Stimulated activated CD4-positive, alpha-beta T cell treated with anti-CD3 and anti-CD28 coated beads, Interleukin-1b, Interleukin-23, amount 100 ng/mL, for 4 hours (primary cell): ENCODE data around the gene FAM124B.

Experiments used
- DNase-seq, 2 donors: peaks; one replicate each; pipeline ENCODE4 v3.0.0-alpha.2; 2020; ENCODE audit warnings: low read depth in 2 of 2

The FAM124B gene, protein sequence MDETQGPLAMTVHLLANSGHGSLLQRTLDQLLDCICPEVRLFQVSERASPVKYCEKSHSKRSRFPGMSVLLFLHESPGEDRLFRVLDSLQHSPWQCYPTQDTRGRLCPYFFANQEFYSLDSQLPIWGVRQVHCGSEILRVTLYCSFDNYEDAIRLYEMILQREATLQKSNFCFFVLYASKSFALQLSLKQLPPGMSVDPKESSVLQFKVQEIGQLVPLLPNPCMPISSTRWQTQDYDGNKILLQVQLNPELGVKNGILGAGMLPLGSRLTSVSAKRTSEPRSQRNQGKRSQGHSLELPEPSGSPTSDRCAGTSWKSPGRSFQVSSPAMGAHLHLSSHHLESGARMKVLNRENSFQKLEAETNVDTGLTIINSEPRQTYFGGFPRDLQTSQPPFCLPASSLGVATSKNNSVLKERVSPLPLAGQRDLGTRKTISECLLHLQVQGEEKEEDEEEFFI

DNA sequence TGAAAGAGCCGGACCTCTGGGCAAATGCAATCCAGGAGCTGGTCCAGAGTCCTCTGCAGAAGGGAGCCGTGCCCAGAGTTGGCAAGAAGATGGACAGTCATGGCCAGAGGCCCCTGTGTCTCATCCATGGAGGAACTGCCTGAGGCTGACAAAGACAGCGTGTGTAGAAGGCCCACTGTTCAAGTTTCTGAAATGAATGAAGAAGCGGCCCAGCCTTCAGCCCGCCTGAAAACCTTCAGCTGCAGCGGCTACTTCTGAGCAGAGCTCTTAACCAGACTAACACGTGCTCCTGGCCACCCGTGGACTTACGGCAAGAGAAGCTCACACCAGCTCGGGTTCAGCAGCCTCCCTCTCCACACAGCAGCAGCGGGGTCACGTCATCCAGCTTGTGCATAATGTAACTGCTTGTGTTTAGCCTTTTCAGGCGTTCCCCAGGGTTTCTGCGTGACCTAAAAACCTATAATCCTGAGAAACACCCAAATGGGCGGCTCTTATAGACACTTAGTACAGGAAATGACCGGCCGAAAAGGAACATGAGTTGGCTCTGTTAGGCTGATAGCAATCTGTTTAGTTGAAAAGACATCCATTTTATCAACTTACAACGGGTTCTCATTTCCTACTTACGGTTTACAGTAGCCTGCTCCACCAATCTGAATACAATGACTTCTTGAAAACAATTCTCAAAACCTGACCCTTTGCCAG lies at the start of gene FAM124B:
Gene FAM124B, minus strand, starts transcription at position 467 of the 702 bp plus-strand sequence. Its CDS starts 339 bp downstream, at position 128.
- DNase-seq: peak in 1 of 2 donors; percentile 3

DNA sequence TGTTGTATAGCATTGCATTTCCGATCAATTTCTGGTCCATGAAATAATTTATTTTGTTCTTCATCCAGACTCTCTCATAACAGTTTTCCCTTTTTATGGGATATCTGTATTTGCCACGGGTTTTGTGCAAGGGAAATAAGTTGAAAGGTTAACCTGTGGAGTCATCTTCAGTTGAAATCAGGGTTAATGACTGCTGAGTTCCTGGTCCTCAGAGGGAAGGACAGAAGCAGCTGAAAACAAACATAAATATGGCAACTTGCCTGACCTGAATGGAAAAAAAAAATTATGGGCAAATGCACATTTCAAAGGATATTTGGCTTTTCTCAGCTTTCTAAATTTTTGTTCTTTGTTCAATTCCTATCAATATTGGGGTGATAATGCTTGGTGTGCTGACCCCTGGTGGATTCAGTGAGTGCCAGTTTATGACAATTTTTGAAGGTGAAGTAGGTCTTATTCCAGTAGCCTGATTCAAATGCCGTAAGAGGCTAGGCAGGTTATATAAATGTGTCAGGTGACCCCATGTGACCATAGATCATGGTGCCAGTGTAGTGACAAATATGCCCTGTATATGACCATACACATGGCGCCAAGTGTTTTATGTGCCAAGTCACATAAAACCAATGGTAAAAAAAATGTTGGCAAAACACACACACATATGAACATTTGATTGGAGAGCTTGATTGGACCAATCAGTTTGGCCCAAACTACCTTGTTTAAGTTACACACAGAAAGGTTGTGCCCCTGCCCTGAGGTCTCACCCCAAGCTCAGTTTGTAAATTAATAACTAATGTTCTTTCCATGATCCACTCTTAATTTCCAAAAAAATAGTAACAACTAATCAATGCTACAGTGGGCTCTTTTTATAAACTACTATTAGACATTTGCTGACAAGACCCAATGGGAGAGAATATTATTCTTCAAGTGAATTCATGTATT lies 47.6 kb upstream of the FAM124B start:
- DNase-seq: no peak

DNA sequence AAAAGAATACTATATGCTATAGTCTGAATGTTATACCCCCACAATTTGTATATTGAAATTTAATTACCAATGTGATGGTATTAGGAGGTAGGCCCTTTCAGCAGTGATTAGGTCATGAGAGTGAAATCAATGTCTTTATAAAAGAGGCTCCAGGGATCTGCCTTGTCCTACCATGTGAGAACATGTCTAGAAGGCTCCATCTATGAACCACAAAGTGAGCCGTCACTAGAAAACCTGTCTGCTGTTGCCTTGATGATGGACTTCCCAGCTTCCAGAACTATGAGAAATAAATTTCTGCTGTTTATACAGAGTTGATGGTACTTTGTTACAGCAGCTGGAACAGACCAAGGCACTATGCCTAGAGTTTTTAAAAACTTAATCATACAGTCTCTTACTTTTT lies 46.3 kb upstream of the FAM124B start:
- DNase-seq: no peak

DNA sequence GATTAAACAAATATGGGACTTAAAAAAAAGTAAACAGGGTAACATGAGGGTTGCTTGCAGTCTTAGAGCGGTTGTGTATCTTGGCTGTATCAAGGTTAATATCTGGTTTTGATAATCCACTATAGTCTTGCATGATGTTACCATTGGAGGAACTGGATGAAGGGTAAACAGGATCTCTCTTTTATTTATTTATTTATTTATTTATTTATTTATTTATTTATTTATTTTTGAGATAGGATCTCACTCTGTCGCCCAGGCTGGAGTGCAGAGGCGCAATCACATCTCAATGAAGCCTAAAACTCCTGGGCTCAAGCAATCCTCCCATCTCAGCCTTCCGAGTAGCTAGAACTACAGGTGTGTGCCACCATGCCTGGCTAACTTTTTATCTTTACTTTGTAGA lies 42.9 kb upstream of the FAM124B start:
- DNase-seq: no peak

DNA sequence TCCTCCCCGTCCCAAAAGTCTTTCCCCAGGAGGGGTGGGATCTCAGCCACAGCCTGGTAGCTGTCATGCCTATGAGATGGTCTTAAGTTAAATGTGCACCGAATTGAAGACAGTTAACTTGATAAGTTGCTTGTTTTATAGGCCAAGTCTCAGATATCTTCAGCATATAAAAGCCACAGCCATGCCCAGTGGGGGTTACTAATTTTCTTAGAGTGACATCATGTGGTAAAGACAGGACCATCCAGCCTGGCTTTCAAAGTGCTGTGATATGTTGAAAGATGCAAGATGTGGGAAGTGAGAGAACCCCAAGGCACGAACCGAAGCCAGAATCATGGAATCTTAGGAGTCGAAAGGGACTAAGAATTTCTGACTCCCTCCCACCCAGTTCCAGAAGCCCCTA lies 42.1 kb upstream of the FAM124B start:
- DNase-seq: no peak

DNA sequence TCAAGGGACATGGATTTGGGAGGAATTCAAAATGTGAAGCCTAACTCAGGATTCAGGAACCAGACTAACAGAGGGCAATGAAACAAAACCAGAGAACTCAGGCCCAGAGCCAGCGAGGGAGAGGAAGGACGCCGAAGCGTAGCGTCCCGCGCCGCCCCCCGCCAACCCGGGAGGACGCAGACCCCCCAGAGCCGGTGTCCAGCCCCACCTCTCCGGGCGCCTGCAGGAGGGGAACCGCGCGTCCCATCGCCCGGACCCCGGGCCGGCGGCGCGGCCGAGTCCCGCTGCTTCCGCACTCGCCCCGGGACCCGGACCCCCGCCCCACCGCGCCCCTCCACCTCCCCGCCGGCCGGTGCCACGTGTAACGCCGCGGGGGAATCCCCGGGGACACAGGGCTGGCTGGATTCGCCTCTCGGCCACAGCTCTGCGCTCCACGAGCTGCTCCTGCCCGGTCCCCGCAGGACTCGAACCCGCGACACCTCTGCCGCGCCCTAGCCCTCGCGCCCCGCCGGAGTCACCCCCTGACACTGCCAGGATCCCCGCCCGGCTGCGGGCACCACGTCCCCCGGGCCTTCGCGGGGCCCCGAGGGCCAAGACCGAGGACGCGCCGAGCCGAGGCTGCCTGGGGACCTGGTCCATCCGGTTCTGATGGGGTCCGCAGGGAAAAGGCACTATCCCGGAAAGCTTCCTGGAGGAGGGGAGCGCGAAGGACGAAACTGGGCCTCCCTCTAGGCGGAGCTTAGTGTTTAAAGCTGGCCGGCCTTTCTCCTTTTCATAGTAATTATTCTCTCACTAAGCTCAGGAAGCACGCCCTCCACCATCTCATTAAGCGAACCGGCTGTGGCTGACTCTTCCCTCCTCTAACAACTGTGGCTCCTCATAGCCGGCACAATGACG lies 40.4 kb upstream of the FAM124B start:
- no peak for DNase-seq

DNA sequence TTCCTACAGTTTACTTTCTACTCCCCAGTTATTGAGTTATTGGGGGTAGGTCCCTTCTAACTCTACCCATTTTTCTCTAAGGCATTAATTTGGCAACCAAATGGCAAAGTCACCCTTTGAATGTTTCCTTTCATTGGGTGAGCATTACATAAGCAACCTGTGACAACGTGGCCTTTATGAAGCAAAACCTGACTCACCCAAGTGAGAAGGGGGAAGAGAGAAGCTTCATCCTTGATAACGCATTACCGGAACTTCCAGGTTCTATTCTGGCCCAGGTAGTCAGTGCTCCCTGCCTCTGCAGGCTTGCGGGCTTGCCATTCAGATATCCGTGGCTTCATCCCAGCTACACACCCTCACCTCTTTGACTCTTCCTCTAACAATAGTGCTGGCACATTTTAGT lies 39.1 kb upstream of the FAM124B start:
- no peak for DNase-seq

DNA sequence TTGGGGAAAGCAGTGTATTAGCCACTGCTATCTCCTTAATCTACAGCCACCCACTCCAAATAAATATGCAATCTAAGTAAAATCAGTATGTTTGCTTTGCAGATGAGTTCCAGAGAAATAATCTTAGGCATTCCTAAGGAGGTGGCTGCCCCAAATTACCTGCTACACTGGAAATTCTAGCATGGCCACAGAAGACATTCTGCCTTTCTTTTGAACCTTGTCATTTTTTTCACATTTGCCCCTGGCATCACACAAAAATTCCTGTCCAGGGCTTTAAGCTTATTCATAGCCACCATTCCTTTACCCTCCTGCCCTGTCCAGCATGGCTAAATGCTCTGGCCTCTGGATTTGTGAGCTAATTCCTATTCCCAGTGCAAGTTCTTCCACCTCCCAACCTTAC lies 36.8 kb upstream of the FAM124B start:
- DNase-seq: no peak

DNA sequence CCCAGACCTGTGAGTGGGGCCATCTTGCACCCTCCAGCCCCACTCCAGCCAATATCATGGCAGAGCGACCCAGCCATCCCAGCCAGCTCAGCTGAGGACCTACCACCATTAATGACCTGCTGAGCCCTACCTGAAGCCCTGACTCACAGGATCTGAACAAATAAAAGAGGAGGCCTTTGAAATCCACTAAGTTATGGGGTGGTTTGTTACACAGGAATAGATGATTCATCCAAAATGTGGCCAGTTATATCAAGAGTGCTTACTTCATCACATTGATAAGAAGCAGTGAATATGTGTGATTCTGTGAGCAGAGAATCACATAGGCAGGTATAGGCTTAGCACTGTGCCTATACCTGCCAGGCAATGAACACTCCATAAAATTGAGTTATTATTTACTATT lies 34.7 kb upstream of the FAM124B start:
- no peak for DNase-seq

DNA sequence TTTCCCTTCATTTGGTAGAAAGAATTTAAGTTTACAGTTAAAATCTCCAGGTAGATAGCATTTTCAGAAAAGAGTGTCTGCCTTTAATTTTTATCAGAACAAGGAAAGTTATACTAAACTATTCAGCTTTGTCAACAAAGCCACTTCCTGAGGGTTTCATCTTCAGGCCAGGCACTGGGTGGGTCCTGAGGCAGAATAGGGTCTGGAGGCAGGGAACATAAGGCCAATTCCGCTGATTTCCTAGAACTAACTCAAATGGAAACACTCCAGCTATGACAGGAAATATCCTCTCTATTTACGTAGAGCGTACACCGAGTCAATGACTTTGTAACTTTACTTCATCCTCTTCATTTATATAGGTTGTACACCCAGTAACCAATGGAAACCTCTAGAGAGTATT lies 32.7 kb upstream of the FAM124B start:
- DNase-seq: no peak

DNA sequence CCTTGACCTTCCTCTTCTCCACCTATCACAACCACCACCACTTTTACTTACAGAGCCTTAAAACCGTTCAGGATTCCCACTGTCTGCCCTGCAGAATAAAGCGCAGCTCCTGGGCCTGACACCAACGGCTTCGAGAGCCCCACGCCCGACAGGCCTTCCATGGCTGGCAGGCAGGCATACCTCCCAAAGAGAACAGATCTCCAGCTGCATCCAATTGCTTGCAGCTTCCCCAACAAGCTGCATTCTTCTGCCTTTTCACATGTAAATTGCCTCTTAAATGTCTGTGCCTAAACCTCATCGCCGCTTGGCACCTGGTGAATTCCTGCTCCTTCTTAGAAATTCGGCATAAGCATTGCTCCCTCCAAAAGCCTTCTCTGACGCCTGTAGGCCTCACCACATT lies 31.5 kb upstream of the FAM124B start:
- DNase-seq: no peak

DNA sequence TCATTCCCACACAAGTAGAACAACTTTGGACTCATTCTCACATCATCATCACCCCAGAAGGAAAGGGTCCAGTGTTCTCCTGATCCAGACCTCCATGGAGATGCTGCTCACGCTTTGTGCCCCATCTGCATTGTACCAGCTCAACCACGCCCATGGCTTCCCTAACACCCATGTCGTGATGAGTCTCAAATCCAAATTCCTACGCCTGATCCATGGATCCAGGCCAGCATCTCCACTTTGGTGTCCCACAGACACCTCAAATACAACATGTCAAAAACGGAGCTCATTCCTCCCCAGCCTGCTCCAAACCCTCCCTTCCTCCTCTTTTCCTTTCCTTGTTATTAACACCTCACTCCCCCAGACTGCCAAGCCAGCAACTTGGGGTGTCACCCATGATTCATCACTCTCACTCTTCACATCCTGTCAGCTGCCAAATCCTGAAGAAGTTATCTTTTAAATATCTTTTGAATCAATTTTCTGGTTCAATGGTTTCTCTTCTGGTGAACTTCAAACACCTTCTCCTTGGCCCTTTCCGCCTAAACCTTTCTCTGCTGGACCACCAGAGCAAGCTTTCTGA lies 30.2 kb upstream of the FAM124B start:
- DNase-seq: no peak

DNA sequence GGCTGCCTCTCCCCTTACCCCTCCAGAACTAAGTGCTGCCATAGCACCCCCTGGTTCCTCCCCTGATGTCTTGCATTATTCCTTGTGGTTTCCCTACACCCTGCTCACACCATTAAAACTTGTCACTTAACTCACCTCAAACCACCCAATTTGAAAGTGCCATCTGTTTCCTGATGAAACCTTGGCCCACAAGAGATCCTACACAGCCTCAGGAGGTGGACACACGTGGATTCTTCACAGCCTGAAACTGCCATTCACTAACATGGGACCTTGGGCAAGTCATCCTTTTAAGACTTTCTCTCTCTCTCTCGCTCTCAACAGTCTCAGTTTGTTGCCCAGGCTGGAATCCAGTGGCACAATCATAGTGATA lies 27.5 kb upstream of the FAM124B start:
- no peak for DNase-seq

DNA sequence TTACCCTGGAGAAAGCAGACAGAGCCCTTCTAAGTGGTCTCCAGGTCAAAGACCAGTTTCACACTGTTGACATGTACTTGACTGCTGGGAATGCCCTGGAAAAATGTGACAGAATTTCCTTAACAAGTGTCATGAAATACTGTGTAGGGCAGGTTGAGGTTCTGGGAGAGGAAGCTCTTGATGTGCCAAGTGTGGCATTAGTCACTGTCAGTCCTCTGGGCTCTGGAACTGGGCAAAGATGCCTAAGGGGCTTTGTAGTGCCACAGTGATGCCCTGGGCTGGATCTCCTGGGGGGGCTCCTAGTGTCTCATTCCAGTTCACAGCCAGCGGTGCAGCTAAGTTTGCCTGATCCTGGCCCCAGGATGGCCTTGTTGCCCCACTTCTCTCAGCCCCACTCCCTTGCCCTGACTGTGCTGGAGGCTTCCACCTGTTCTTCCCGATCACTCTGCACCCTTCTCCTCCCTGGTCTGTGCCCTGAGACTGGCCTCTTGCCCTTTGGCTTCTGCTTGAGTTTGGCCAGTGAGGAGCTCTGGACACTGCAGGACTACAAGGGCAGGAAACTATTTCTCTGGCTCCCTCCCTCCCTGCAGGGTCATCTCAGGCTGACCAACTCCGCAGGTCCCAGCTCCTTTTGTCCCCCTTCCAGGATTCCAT lies 27.0 kb upstream of the FAM124B start:
- DNase-seq: no peak

DNA sequence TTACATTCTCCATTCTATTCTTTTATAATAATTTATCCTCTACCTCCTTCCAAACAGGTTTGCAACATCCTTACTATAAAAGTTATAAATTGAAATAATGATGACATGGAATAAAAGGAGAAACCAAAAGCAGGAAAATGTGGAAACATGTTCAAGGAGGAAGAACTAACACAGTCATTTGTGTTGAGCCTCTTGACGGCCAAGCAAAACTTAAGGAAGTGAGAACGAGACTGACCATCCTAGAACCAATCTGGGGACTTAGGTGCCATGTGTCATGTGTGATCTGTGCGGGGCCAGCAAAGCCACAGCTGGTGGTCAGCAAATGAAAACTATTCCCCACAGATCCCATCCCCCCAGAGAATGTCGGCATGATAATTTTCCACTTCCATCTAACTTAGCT lies 25.6 kb upstream of the FAM124B start:
- no peak for DNase-seq

DNA sequence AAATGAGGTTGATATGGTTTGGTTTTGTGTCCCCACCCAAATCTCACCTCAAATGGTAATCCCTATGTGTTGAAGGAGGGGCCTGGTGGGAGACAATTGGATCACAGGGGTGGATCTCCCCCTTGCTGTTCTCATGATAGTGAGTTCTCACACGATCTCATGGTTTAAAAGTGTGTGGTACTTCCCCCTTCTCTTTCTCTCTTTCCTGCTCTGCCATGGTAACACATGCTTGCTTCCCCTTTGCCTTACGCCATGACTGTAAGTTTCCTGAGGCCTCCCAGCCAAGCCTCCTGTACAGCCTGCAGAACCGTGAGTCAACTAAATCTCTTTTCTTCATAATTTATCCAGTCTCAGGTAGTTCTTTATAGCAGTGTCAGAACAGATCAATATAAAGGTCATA lies 24.7 kb upstream of the FAM124B start:
- no peak for DNase-seq

DNA sequence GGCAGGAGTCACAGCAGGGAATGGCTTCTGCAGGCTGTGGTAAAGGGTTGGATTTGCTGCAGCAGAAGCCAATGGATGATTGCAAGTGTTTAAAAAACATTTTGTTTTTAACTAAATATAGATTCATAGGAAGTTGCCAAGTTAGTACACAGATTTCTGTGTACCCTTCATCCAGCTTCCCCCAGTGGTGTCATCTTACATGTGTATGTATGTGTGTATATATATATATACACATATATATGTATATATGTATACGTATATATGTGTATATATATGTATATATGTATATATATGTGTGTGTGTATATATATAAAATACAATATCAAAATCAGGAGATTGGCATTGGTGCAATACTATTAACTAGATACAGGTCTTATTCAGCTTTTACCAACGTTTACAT lies 19.2 kb upstream of the FAM124B start:
- no peak for DNase-seq

DNA sequence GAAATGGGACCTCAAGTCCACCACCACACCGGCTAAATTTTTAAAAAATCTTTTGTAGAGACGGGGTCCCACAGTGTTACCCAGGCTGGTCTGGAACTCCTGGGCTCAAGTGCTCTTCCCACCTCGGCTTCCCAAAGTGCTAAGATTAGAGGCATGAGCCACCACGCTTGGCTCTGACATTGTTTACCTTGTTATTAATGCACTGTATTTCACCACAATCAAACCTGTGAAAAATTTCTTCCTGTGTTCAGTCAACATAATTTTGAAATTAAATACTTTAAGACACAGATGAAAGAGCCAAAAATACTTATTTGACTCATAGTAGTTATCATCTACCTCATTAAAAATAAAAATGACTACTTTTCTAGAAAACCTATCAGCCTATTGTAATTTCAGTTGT lies 16.0 kb upstream of the FAM124B start:
- no peak for DNase-seq

DNA sequence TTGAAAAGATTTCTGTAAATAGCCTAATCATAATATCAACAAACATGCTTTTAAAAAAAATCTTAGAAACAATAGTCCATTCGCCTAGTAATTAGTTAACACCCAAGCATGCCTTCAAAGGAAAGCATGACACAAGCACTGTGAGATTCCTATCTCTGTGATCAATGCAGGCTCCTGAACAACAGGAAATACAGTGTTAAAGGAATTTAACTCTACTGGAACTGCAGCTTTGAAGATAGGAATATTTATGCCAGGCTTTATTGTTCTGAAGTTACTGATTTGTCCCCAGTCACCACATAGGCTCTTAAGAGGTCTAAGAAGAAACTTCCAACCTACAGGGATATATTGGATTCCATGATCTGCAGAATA lies 15.4 kb upstream of the FAM124B start:
- DNase-seq: no peak

DNA sequence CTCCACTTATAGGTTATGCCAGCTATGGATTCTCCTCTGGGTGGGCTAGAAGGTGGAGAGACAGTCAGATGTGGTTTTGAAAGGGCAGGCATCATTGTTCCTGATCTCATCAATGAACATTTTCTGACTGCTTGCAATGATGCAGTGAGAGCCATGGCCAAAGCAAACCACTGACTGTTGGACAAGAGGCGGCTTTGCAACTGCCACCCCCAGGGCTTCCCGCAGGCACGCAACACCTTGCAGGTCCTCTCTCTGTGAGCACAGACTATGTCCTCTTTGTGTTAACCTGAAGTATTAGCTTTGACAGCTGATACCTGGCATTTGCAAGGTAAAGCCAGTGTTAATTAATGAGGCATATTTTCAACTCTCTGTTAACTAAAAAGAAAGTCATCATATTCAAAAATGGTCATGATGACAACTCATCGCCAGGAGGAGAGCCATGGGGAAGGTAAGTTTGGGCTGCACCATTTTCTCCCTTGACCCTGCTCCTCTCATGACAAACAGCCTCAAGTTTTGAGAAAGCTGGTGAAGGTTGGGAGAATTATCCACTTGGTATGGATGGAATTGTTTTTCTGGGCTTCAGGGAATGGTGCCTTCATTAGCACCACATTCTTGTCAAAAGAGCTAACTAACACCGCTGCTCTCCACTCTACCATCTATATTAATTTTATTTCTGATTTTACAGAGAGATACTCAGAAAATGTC lies 14.9 kb upstream of the FAM124B start:
- no peak for DNase-seq
